HG03066 (cell line): ENCODE measurements around the gene OR10A3.
"Not testable (repeated sequence)": the region's sequence is repeated elsewhere in the genome, so short reads cannot be mapped to it uniquely, and the experiment has no call there.

Experiments used
- ATAC-seq: cut with Tn5 transposase; IDR thresholded peaks from one replicate; pipeline ENCODE4 v1.9.1; 2021; ENCODE audit warnings: low read depth; ENCODE audit not compliant: unreplicated experiment

Gene OR10A3, protein sequence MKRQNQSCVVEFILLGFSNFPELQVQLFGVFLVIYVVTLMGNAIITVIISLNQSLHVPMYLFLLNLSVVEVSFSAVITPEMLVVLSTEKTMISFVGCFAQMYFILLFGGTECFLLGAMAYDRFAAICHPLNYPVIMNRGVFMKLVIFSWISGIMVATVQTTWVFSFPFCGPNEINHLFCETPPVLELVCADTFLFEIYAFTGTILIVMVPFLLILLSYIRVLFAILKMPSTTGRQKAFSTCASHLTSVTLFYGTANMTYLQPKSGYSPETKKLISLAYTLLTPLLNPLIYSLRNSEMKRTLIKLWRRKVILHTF

DNA sequence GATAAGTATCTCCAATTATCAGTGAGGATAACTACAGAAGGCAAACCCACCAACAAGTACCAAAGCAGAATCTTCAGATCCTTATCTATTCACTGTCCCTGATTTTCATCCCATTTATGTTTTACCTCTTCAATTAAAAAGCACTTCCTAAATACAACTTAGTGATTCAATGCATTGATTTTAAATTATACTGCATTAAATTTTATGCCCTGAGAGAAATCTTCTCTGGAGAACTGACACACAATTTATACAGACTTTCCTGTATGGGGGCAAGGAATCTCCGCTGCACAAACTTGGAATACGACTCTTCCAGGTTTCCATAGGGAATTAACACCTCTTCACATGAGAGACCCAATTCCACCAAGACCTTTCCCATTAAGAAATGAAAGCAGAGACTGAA, at the start of gene OR10A3:
Gene OR10A3 (minus strand): TSS at position 101 of the 400 bp plus-strand sequence. CDS start 2,188 bp downstream, outside the sequence.
- ATAC-seq, result no peak

DNA sequence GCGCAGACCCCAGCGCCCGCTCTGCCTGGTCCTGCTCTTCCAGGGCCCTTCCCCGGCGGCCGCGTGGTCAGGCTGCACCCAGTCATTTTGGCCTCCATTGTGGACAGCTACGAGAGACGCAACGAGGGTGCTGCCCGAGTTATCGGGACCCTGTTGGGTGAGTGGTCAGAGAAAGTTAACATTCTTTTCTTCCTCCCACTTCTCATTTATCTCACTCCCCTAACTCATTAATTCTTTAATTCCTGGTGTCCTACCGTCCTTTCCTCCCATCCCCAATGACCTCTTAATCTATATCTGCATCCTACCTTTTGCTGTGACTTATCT, 46.0 kb upstream of the OR10A3 start:
- ATAC-seq, result not testable (repeated sequence)

DNA sequence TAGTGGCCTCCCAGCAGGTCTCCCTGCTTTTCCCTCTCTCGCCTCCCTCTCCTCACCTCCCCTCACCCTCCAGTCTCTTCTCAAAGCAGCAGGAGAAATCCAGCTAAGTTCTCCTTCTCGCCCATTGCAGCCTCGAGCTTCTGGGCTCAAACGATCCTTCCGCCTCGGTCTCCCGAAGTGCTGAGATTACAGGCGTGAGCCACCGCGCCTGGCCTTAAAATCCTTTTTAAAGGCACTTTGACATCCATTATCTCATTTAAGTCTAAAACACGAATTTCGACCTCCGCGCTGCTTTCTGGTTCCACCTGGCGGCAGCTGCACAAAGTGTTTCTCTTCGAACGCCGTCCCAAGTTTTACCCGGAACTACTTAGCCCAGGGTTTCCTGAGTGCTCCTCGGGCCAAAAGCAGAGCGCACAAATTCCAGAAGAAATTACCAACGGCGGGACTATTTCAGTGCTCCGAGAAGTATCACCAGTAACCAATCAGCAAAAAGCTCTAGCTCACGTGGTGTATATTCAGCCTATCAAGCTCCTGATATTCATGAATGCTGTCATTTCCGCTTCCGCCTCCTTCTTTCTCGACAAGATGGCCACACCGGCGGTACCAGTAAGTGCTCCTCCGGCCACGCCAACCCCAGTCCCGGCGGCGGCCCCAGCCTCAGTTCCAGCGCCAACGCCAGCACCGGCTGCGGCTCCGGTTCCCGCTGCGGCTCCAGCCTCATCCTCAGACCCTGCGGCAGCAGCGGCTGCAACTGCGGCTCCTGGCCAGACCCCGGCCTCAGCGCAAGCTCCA, 45.5 kb upstream of the OR10A3 start, which contains the start of gene EIF3F:
Gene EIF3F (plus strand): TSS at position 570 of the 792 bp plus-strand sequence. CDS start 16 bp downstream, at position 586.
- peak; percentile 94 for ATAC-seq

DNA sequence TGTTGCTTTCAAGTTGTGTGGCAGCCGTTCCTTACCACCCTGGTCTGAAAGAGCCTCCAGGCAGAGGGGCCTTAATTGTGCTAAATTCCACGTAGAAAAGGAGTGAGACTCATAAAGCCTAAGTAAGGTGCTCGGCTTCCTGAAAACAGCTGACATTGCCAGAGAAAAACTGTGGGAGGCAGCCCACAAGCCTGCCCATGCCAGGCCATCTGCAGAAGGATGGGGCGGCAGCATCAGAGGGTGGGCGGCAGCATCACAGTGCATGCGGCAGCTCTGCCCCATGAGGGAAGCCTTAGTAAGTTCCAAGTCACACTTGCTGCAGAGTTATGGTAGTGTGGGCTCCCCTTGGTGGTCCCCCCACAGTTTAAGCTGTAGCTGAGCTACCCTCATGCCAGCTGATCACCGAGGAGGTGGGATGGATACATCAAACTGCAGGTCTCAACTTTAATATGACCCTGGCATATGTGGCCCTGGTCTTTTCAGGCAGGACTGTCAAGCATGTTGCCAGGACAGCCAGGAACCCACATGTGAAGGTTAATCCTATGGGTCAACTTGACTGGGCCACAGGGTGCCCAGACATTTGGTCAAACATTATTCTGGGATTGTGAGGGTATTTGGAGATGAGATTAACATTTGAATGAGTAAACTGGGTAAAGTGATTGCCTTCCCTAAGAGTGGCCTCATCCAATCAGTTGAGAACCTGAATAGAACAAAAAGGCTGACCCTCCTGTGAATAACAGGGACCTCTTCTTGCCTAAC, 42.5 kb upstream of the OR10A3 start:
- ATAC-seq, result no peak

DNA sequence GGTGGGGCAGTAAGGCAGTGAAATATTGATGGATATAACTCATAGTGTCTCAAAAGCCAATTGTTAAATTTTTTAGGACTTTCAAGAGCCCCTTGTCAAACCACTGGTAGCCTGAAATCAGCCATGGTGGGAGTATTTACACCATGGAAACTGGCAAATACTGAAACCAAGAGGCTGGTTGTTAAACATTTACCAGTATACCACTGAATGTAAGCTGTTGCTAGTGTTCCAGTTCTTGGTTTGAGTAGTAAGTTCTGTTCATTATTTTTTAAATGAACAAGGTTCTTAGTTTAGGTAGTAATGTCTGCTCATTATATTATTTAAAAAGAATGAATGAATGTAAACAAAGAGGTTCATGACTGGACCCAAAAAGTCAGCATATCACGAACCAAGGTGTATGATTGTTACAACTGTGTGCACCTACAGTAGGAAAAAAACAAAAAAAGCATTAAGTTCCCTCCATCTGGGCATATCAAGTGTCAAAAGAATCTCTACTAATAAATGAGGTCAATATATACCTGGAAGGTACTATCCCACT, 41.1 kb upstream of the OR10A3 start:
- no peak for ATAC-seq

DNA sequence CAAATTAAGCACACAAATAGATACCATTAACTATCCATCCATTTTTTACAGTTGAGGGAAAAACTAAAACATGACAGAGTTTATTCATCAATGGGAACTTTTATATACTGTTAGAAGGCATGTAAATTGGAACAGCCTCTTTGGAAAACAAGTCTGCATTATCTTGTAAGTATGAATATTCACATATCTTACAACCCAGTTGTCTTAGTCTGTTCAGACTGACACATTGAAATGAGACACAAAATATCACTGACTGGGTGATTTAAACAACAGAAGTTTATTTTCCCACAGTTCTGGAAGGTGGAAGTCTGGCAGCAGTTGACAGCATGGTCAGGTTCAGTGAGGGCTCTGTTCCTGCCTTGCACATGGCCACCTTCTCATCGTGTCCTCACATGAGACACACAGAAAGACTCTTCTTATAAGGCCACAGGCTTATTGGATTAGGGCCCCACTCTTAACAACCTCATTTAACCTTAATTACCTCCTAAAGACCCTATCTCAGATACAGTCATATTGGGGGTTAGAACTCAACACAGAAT, 40.2 kb upstream of the OR10A3 start:
- no peak for ATAC-seq

DNA sequence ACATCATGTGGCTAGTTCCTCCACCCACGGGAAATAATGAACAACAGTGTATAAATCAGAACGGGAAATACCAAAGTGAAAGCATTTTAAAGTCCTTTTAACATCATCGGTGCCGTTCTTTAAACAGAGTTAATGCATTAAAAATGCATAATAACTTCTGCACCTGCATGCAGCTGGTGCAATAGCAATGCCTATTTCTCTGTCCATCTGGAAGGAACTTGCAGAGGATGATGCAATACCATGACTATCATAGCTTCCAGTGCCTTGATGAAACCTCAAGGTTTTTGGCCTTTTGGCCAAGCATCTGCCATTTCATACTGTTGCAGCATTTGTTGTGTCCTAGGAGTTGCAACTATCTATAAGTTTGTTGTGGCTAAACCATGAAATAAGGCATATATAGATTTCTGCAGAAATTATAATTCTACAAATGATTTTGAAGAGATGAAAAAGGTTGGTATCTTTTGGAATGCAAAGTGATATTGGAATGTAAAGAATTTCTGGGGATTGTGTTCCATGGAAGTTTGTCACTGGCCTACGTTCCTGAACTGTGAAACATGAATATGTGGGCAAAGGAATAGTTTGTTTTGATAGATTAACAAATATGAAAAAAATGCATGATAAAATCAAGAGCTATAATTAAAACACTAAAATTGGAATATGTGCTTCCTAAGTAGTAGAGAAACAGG, 35.9 kb upstream of the OR10A3 start:
- no peak for ATAC-seq

DNA sequence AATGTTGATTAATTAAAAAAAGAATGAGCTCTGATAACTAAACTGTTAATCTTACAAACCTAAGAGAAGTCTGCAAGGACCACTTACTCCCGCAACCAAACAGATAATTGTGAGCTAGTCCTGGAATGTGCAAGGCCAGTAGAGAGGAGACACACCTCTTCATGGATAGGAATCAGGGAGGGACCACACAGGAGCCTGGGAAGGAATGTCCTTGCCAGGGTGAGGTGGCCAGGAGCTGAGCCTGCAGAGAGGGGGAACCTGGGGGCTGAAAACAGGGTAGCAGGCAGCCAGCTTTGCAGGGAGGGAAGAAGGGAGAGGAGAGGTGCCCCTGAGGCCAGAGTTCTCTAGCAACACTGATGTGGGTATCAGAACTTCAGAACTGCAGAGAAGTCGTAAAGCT, 33.2 kb upstream of the OR10A3 start:
- ATAC-seq, result no peak

DNA sequence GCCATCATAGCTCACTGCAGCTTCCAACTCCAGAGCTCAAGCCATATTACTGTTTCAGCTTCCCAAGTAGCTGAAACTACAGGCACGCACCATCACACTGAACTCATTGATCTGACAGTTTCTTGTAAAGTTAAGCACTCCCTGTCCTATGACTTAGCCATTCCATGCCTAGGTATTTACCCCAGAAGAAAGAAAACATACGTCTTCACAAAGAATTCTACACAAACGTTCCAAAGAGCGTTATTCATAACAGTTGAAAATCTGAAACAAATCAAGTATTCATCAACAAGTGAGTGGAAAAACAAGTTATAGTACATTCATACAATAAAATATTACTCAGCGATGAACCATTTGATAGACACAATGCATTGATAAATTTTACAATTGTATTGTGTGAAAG, 31.5 kb upstream of the OR10A3 start:
- no peak for ATAC-seq

DNA sequence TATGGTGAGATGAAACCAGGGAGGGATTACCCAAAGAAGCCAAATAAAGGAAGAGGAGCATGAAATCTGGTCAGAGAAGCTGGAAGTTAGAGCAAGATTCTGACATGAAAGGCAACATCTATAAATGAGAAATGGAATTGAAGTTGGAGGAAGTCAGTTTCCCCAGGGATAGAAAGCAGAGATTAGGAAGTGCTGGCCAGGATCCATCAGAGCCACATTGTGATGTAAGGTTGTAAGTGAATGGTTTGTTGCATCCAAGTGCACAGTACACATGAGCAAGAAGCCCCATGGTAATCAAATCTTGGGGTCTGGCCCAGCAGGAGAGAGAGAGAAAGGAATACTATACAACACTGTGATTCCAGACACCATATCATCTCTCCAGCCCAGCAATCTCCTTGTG, 30.3 kb upstream of the OR10A3 start:
- no peak for ATAC-seq

DNA sequence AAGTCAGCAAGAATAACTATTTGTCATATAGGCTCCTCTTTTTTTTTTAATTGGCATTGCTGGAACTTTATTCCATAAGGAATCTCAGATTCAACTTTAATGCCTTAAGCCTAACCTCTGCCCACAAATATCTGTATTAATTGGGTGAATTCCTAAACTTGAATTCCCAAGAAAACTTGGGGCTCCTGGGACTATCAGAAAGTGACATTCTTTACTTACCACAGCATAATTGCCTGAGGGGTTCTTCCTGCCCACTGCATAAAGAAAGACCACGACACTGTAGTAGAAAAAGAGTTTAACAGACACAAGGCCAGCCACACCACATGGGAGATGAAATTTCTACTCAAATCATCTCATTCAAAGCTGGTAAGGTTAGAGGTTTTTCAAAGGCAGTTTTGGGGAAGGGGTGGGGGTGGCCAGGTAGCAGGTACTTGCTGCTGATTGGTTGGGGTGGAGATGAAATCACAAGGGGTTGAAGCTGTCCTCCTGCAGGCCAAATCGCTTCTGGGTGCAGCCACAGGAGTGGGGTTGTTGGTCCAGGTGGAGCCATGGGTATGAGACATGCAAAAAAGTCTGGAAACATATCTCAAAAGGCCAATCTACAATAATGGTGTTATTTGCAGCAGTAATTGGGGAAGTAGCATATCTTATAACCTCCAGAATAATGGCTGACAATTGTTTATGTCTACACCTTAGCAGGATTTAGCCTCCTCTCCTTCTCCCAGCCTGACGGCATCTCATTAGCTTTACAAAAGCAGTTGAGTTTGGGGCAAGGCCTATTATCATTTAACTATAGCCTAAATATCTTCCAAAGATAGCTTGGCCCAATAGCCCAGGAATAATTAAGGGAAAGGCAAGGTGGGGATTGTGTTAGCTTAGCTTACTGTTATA, 28.5 kb upstream of the OR10A3 start:
- no peak for ATAC-seq

DNA sequence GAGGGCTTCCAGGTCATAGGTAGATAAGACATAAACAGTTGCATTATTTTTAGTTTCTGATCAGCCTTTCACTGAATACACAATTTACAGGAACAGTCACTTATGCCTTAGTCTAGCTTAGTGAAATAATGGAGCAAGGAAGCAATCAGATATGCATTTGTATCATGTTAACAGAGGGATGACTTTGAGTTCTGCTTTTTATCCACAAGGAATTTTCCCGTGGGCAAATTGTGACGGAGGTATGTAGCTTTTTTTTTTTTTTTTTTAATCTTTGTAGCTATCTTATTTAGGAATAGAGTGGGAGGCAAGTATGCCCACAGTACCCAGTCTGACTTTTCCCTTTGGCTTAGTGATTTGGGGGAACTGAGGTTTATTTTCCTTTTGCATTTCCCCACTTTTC, 27.2 kb upstream of the OR10A3 start:
- ATAC-seq, result no peak

DNA sequence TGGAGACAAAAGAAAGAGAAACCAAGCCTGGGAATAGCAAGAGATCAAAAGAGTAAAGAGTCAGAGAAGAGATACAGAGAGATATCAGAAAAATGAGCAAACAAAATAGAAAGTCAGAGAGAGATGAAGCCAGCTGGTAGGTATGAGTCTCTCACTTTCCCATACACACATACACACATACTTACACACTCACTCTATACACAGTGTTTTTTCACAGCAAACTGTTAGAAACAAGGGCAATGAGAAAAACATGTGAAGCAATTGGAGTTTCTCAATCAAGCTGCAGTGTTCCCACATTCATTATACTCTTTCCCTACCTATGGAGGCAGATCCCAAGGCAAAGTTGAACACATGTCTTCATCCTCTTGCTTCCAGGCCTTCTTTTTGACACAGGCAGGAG, 26.3 kb upstream of the OR10A3 start:
- no peak for ATAC-seq

DNA sequence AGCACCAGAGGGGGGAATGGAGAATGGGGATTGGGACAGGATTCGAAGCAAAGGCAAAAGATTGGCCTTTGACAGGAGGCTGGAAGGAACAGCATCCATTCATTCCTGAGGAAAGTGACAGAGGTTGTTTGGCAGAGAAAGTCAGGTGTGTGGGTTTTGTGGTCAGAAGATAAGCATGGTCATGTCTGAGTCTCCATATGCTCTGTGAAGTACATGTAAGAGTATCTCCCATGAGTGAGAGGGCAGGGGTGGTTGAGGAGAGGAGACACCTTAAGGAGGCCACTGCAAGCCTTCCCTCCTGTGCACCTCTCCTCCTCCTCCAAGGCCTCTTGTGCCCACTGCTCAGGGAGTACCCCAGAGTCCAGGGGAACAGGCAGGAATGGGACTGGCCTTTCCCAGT, 25.6 kb upstream of the OR10A3 start:
- no peak for ATAC-seq

DNA sequence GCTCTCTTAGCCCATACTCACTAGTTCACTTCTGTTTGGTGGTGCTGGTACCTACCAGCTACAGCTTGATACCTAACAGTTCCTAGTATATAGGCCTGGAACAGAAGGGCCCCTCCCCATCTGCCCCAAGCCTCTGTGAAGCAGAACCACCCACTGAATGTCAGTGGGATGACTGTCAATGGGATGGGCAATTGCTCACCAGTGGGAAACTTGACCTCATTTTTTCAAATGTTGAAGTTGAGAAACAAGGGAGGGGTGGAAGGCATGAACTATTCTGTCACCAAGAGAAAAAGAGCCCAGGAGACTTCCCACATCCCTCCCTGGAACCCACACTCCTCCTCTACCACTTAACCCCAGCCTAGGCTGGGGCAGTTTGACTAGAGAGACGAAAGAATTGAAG, 23.9 kb upstream of the OR10A3 start, which contains the start of gene NLRP10:
Gene NLRP10 (minus strand): TSS at position 62 of the 400 bp plus-strand sequence. CDS start 1,952 bp downstream, outside the sequence.
- ATAC-seq, result no peak

DNA sequence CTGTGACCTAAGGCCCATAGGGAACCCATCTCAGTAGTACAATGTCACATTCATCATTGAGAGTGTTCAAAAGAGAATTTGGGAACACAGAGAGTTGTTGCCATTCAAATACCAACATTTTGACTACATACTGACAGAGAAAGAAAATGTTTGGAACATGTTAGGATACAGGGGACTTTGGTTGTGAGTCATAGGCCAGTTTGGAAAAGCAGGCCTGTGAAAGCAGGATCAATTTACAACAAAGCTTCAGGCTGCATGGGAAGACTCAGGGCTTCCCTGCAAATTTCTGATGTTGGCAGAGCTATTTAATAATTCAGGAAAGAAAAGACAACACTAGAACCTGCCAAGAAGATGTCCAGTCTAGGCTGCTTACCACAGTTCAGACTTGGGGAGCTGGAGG, 23.4 kb upstream of the OR10A3 start:
- ATAC-seq, result no peak

DNA sequence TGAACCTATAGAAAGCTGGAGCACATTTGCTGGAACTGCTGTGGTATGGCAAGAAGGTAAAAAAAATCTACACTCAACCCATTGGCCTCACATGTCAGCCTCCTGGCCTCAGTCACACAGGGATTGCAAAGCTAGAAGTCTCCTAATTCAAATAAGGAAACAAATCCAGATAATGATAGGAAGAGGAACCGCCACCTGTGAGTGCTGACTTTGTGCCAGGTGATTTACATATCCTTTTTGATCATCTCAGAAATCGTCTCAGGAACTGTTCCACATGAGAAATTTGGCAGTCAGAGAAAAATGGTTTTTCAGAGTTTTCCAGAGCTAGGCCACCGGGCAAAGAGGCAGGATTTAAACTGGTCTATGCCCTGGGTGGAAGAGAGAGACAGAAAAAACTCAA, 22.8 kb upstream of the OR10A3 start:
- no peak for ATAC-seq

DNA sequence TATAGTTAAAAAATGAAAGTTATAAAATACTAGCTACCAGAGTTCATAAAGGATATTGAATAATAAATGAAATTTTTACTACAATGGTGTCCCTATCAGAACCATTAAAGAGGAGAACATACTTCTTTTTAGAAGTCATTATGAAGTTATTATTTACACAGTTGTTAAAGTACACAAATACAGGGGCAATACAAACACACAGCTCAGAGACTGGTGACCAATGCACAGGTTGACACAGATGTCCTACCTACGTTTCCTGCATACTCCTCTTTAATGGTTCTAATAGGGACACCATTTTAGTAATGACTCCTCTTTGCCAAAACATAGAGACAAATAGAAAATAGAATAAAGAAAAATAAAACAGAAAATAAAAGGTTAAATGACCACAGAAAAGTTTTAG, 13.7 kb upstream of the OR10A3 start:
- no peak for ATAC-seq

DNA sequence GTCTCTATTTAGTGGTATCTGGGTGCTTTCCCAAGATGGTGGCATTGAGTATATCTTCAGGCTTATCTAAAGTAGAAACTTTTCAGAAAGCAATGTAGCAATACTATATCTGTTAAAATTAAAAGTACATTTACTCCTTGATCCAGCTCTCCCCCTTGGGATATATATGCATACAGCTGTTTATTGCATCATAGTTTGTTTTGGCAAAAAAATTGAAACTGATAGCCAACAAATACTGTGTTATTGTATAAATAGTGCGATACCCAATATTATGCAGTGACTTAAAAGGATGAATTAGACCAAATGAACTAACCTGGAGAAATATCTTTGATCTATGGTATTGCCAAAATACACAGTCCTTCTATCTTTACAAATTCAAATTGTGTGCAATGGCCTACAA, 8.4 kb upstream of the OR10A3 start:
- no peak for ATAC-seq
